PC-3 (cell line): Measurements from ENCODE around the gene PANK4.

Experiments
- CTCF ChIP-seq: fragments of 300-600 bp; sonication (generic); conservative IDR thresholded peaks from 2 replicates; pipeline ENCODE4 v1.5.1; 2017; ENCODE audit warnings: antibody characterized with exemption, low read depth, mild to moderate bottlenecking, low read length
- EZH2 ChIP-seq: fragments of 300-600 bp; sonication (generic); IDR thresholded peaks from one replicate; pipeline ENCODE4 v1.6.1; 2017; ENCODE audit warnings: antibody characterized with exemption, mild to moderate bottlenecking, low read length; ENCODE audit not compliant: unreplicated experiment

DNA sequence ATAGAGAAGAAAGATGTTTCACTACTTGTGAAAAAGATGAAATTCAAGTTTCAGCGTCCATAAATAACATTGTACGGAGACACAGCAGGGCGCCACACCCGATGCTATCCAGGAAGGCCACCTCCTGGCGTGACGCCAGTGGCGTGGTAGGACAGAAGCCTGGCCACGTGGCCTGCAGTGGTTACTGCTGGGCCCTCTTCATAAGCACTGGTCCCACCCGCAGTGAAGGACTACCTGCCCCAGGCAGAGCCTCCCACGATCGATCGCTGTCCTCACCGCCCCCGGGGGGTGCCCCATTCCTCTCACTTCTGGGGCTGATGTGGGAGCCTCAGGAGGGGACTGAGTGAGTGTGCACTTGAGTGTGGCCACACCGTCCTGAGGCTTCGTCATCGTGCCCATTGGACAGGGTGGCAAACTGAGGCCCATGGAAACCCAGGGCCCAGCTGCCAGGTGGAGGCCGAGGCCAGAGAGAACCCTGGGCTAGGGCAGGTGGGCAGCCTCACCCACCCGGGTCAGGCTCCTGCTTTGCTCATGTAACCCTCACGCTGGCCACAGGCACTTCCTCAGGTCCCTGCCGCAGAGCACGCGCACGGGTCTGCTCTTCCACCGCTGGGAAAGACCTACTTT lies 15.3 kb upstream of the PANK4 start:
- TF ChIP-seq CTCF (no peak), EZH2 (no peak)
